Panc1 (cell line): ENCODE data around the gene SLC66A2. TPM values are rescaled to one million over a fixed set of nuclear protein-coding genes. Genes with fewer than 3 reads are reported as not detected.

ENCODE experiments used
- ATAC-seq: fragments of 200-7000 bp; cut with Tn5 transposase; 2 replicates; pipeline ENCODE4 v1.9.1; 2020; ENCODE audit warnings: mild to moderate bottlenecking, moderate library complexity
- BruUV-seq: library from RNA; stranded (reverse); fragments of 400-500 nt; replicated peaks from 2 replicates; lab custom pipeline; 2021; lab: Mats Ljungman, UMichigan
- CTCF ChIA-PET: fragments of 300-600 bp; sonication (Branson Sonifier 250); formaldehyde crosslinking; loops from one replicate; lab custom pipeline; 2022; ENCODE audit warnings: antibody characterized with exemption; lab: Charles Lee
- POLR2A ChIA-PET: fragments of 300-600 bp; sonication (Branson Sonifier 250); formaldehyde crosslinking; loops from one replicate; lab custom pipeline; 2022; ENCODE audit warnings: antibody characterized with exemption; lab: Charles Lee
- DNase-seq: peaks from one replicate; pipeline ENCODE4 v3.0.0-alpha.2; 2010; ENCODE audit warnings: low read depth, low spot score
- H3K27ac ChIP-seq: 2 replicates; pipeline ENCODE4 v1.5.1; 2011; ENCODE audit warnings: mild to moderate bottlenecking, low read length, inconsistent platforms
- H3K27me3 ChIP-seq: fragments of 200-500 bp; sonication (Bioruptor generic); 2 replicates; pipeline ENCODE4 v1.6.0; 2014; ENCODE audit warnings: low read length, inconsistent platforms; ENCODE audit not compliant: control insufficient read depth, insufficient read depth
- H3K36me3 ChIP-seq: fragments of 200-500 bp; sonication (Bioruptor generic); 2 replicates; pipeline ENCODE4 v1.5.1; 2014; ENCODE audit warnings: inconsistent platforms, mild to moderate bottlenecking, low read length, moderate library complexity; ENCODE audit not compliant: control insufficient read depth, insufficient read depth
- H3K4me1 ChIP-seq: 2 replicates; pipeline ENCODE4 v1.5.1; 2011; ENCODE audit warnings: inconsistent platforms, mild to moderate bottlenecking, low read length, moderate library complexity; ENCODE audit not compliant: control insufficient read depth, insufficient read depth
- H3K4me3 ChIP-seq, 2 experiments: 2 replicates each; pipeline ENCODE4 v1.5.1; 2011 to 2012; ENCODE audit warnings: low read depth in 2 of 2, low read length in 2 of 2, mild to moderate bottlenecking in 2 of 2, inconsistent platforms in 1 of 2, moderate library complexity in 1 of 2
- H3K9me3 ChIP-seq: fragments of 200-500 bp; sonication (Bioruptor generic); 2 replicates; pipeline ENCODE4 v1.5.1; 2014; ENCODE audit warnings: low read depth, mild to moderate bottlenecking, inconsistent platforms, low read length, moderate library complexity; ENCODE audit not compliant: control insufficient read depth, insufficient read depth
- CTCF ChIP-seq: fragments of 450-650 bp; IDR thresholded peaks from 2 replicates; pipeline ENCODE4 v1.5.1; 2017; ENCODE audit warnings: mild to moderate bottlenecking
- POLR2AphosphoS5 ChIP-seq: IDR thresholded peaks from 2 replicates; pipeline ENCODE4 v1.6.1; 2012; ENCODE audit warnings: mild to moderate bottlenecking, low read depth, low read length, moderate library complexity
- SIN3A ChIP-seq: IDR thresholded peaks from 2 replicates; pipeline ENCODE4 v1.6.1; 2012; ENCODE audit warnings: low read depth, mild to moderate bottlenecking, low read length, moderate library complexity, borderline replicate concordance; ENCODE audit not compliant: insufficient read depth
- TCF7L2 ChIP-seq: IDR thresholded peaks from 2 replicates; pipeline ENCODE4 v1.6.1; 2011; ENCODE audit warnings: mild to moderate bottlenecking, low read depth, low read length, inconsistent platforms
- in situ Hi-C: cut with HindIII; loops from 2 replicates; pipeline ENCODE4 v1.10.0; 2016; ENCODE audit warnings: low sequenced_read_pairs, low pct_unique_long_range_greater_than_20kb
- intact Hi-C: fragments of 100-400 bp; cut with micrococcal nuclease; formaldehyde crosslinking; loops from one replicate; pipeline ENCODE4 v1.10.0; 2022; ENCODE audit not compliant: unreplicated experiment
- total RNA-seq: library from RNA; stranded (reverse); gene quantifications from one replicate; pipeline ENCODE4 v1.2.1, GENCODE V29; 2021; ENCODE audit not compliant: unreplicated experiment
- TF ChIP-seq, protein P1 (sequence below), 2 experiments: IDR thresholded peaks; 2 replicates each; pipeline ENCODE4 v1.6.1; 2011 to 2012; ENCODE audit warnings: low read depth in 2 of 2, control low read depth in 1 of 2, low read length in 1 of 2, mild to moderate bottlenecking in 1 of 2, moderate library complexity in 1 of 2; ENCODE audit not compliant: insufficient read depth in 1 of 2

SLC66A2 gene
- total RNA-seq, 1 experiment from 2014 or later: 92.5 TPM

DNA sequence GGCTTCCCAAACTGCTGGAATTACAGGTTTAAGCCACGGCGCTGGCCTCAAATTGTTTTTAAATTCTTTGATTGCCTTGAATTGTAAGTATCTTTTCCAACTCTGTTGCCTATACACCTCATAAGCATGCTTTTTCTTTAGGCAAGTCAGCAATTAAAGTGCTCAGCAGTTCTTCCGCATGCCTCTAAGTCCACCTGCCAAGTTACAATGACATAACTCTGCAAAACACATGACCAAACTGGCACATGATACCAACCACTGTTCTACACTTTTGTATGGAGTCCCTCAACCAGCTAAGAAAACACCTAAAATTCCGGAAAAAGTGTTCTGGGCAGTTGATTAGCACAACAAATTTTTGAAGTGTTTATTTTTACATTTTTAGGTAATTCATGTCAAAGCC lies 31.8 kb upstream of the SLC66A2 start:
- Histone ChIP-seq H3K9me3 (no peaks in the 10 kb centered on the region), H3K4me1 (peaks cover 27% of the 10 kb centered on the region), H3K27me3 (no peaks in the 10 kb centered on the region), H3K36me3 (peaks cover 10% of the 10 kb centered on the region), H3K27ac (no peak overlapping the region), H3K4me3 (no peak overlapping the region)
- BruUV-seq: no TSS peak
- ChIA-PET POLR2A (no interaction called here), CTCF (no interaction called here)
- DNase-seq (no peak), ATAC-seq (no peak)
- TF ChIP-seq SIN3A: no peak
- no peak for TF ChIP-seq CTCF
- no peak for TF ChIP-seq TCF7L2
- TF ChIP-seq POLR2AphosphoS5: no peak
- TF ChIP-seq, protein P1, sequence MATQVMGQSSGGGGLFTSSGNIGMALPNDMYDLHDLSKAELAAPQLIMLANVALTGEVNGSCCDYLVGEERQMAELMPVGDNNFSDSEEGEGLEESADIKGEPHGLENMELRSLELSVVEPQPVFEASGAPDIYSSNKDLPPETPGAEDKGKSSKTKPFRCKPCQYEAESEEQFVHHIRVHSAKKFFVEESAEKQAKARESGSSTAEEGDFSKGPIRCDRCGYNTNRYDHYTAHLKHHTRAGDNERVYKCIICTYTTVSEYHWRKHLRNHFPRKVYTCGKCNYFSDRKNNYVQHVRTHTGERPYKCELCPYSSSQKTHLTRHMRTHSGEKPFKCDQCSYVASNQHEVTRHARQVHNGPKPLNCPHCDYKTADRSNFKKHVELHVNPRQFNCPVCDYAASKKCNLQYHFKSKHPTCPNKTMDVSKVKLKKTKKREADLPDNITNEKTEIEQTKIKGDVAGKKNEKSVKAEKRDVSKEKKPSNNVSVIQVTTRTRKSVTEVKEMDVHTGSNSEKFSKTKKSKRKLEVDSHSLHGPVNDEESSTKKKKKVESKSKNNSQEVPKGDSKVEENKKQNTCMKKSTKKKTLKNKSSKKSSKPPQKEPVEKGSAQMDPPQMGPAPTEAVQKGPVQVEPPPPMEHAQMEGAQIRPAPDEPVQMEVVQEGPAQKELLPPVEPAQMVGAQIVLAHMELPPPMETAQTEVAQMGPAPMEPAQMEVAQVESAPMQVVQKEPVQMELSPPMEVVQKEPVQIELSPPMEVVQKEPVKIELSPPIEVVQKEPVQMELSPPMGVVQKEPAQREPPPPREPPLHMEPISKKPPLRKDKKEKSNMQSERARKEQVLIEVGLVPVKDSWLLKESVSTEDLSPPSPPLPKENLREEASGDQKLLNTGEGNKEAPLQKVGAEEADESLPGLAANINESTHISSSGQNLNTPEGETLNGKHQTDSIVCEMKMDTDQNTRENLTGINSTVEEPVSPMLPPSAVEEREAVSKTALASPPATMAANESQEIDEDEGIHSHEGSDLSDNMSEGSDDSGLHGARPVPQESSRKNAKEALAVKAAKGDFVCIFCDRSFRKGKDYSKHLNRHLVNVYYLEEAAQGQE (IDR thresholded peaks at IDR 0.05; ENCODE audit: insufficient read depth in 1 of 2, low read depth in 2 of 2, low read length in 1 of 2): no peak
- intact Hi-C loops: no loop called here
- in situ Hi-C loops: no loop called here

GRCh38 chr18:79982736-79983135 lies 31.3 kb upstream of the SLC66A2 start:
- TF ChIP-seq POLR2AphosphoS5 (no peak), TCF7L2 (no peak), SIN3A (no peak), CTCF (no peak)
- TF ChIP-seq, protein P1 (IDR thresholded peaks at IDR 0.05; ENCODE audit: insufficient read depth in 1 of 2, low read depth in 2 of 2, low read length in 1 of 2): no peak
- ATAC-seq: no peak

More at GRCh38 chr18:79982736-79983135, 31.3 kb upstream of the SLC66A2 start:
- no peak overlapping the region for H3K27ac ChIP-seq
- in situ Hi-C loops: no loop called here
- no peaks in the 10 kb centered on the region for H3K9me3 ChIP-seq
- CTCF ChIA-PET: no interaction called here
- no peak overlapping the region for H3K4me3 ChIP-seq
- POLR2A ChIA-PET: no interaction called here
- no TSS peak for BruUV-seq
- H3K27me3 ChIP-seq: no peaks in the 10 kb centered on the region
- no peak for DNase-seq
- peaks cover 10% of the 10 kb centered on the region for H3K36me3 ChIP-seq
- intact Hi-C loops: no loop called here
- H3K4me1 ChIP-seq: peaks cover 27% of the 10 kb centered on the region
